HFF-Myc (cell line): ENCODE data around the gene RTP2.

ENCODE experiments used
- DNase-seq: peaks from one replicate; pipeline ENCODE4 v3.0.0-alpha.2; 2011; ENCODE audit warnings: low read depth; ENCODE audit errors: extremely low read depth
- H3K4me3 ChIP-seq: replicated peaks from 2 replicates; pipeline ENCODE4 v1.5.1; 2011; ENCODE audit warnings: low read depth, mild to moderate bottlenecking, control low read depth, low read length
- TF ChIP-seq, protein P1 (sequence below): IDR thresholded peaks from 2 replicates; pipeline ENCODE4 v1.5.1; 2012; ENCODE audit warnings: mild to moderate bottlenecking, low read depth, low read length, control low read depth; ENCODE audit errors: missing control alignments

RTP2 gene

DNA sequence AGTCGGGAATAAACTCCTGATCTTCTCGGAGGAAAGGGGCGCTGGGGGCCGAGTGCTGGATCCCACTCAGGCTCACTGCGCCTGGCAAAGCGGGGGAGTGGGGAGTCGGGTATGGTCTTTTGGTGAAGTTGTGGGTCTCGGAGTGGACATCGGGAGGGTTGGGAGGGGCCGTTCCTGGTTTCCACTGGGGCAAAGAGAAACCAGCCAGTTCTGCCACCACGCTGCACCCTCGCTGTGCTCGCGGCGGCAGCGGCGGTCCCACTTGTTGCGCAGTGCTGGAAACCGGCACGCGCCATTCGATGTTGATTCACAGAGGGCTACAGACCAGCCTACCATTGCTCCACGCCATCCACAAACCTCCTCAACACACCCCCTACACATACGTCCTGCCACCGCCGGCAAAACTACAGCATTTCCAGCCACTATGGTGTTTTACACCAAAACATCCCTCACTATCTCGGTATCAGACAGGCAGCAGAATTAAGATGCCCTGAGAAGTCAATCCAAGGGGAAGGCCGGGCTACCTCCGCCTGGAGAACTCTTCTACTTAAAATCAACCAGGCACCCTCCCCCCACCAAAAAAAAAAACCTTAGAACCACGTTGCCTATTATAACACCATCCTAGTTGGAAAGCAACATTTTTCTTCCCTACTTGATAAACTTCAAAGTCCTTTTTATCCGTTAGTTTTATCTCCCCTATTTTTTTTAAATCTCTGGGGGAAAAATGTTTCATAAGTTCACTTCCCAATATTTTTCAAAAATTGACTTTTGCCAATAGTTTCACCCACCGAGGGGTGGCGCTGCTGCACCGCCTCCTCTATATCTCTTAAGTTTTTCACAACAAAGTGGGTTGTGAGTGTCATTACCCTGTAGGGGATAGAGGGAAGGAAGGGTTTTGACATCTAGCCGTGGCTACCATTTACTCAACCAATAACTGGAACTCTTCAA, 39.3 kb upstream of the RTP2 start:
- H3K4me3 ChIP-seq = peak overlapping the region; percentile 48
- TF ChIP-seq, protein P1, sequence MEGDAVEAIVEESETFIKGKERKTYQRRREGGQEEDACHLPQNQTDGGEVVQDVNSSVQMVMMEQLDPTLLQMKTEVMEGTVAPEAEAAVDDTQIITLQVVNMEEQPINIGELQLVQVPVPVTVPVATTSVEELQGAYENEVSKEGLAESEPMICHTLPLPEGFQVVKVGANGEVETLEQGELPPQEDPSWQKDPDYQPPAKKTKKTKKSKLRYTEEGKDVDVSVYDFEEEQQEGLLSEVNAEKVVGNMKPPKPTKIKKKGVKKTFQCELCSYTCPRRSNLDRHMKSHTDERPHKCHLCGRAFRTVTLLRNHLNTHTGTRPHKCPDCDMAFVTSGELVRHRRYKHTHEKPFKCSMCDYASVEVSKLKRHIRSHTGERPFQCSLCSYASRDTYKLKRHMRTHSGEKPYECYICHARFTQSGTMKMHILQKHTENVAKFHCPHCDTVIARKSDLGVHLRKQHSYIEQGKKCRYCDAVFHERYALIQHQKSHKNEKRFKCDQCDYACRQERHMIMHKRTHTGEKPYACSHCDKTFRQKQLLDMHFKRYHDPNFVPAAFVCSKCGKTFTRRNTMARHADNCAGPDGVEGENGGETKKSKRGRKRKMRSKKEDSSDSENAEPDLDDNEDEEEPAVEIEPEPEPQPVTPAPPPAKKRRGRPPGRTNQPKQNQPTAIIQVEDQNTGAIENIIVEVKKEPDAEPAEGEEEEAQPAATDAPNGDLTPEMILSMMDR = peak; percentile 86
- no peak for DNase-seq

DNA sequence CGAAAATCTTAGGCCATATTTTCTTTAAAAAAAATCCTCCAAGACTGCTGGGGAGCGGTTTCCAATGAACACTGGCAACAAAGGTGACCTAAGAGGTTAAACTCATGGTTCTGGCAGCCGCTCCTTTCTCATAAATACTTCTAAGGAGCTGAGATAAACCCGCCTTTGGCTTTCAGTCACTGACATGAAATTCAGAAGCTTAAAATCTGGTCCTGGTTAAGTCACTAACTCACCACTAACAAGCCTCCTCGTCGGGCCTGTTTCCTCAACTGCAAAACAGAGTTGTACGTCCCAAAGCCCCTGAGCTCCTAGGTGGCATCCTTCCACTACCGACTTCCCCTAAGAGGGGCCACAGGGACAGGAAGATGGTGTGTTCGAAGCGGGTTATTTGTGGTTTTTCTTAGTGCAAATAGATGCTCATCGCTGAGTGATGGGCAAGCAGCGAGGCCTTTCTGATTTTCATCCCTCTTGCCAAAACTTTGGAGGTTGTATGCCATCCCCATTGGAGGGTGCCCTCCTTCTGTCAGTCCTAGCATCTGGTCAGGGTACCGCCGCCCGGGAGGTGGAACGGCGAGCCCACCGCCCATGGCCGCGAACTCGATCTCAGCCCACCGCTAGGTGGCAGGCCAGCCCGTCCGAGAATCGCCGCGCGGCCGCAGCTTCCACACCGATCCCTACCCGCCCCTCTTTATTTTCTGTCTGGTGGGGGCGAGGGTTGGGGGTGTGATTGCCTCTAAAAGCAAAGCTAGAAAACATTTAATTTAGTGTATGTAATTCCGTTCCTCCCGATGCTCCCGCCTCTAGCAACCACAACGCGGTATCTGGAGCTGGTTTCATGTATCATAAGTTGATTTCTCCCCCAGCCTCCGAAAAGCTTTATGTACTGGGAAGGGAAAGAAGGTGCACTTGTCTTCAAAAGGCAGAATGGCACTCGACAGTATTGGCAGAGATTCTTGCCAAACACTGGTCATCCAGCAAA, 38.4 kb upstream of the RTP2 start:
- TF ChIP-seq, protein P1 = peak; percentile 85
- peak overlapping the region; percentile 48 for H3K4me3 ChIP-seq
- DNase-seq = peak; percentile 69

- TF ChIP-seq, protein P1 = peak; percentile 98
- H3K4me3 ChIP-seq = peak overlapping the region; percentile 48
- DNase-seq = peak; percentile 84
Measured at GRCh38 chr3:187739561-187740332, 37.4 kb upstream of the RTP2 start.

- peak overlapping the region; percentile 48 for H3K4me3 ChIP-seq
- TF ChIP-seq, protein P1 = no peak
- DNase-seq = no peak
Measured at GRCh38 chr3:187739094-187739560, 36.8 kb upstream of the RTP2 start.

DNA sequence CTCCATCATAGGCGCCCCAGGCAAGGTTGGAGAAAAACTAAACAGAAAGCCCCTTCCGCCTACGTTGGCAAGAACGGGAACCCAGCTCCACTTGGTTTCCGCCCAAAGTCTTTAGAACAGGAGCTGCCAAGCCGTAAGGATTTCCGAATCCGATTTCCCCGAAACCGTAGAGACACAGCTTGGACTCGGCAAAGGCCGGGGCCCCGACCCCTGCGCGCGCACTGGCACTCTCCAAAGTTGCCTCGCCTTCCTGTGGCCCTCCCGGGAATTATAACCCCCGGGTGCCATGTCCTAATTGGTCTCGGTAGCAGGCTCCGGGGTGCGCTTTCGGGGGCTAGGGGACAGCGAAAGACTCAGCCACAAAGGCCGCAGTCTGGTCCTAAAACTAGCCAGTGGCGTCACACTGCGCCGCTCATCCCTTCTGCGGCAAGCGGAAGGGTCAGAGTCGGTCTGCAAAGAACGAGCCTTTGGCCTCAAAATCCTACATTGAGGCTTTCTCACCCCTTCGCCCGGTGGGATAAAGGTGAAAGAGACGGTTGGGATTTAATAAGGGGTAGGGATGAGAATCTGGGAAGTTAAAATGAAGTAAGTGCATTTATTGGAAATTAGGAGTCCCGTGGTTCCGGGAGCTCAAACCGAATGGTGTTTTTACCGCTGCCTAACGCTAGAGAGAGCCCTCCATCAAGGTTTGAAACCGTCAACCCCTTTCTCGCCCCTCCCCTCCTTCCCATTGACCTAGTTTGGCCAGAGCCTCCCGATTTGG, 36.2 kb upstream of the RTP2 start:
- DNase-seq = peak; percentile 83
- TF ChIP-seq, protein P1 = peak; percentile 76

More for the DNA sequence above, 36.2 kb upstream of the RTP2 start:
- peak overlapping the region; percentile 48 for H3K4me3 ChIP-seq
